Spinal cord (tissue), 10 donors: Measurements from ENCODE around the gene SLC44A4. TPM values are rescaled to one million over a fixed set of nuclear protein-coding genes. Genes with fewer than 3 reads are reported as not detected.

Source experiments
- DNase-seq, 6 donors: peaks; one replicate each; pipeline versions ENCODE4 v3.0.0 to v3.0.0-alpha.2; 2013 to 2015; ENCODE audit warnings: low spot score in 6 of 6, low read depth in 4 of 6
- H3K27ac ChIP-seq: one replicate; pipeline ENCODE4 v1.5.1; 2013; ENCODE audit warnings: low read depth, low read length, control low read depth
- H3K27me3 ChIP-seq: one replicate; pipeline ENCODE4 v1.6.1; 2013; ENCODE audit warnings: low read length; ENCODE audit not compliant: control insufficient read depth, insufficient read depth
- H3K36me3 ChIP-seq: one replicate; pipeline ENCODE4 v1.6.1; 2013; ENCODE audit warnings: low read length; ENCODE audit not compliant: control insufficient read depth, insufficient read depth
- H3K4me1 ChIP-seq: one replicate; pipeline ENCODE4 v1.6.1; 2013; ENCODE audit warnings: low read length; ENCODE audit not compliant: control insufficient read depth, insufficient read depth
- H3K4me3 ChIP-seq: one replicate; pipeline ENCODE4 v1.5.1; 2013; ENCODE audit warnings: low read depth, low read length, control low read depth
- H3K9me3 ChIP-seq: one replicate; pipeline ENCODE4 v1.6.1; 2013; ENCODE audit warnings: low read length; ENCODE audit not compliant: control insufficient read depth, insufficient read depth
- WGBS: methylation state at CpG from one replicate; pipeline ENCODE4 v1.1.5; 2013; ENCODE audit warnings: missing lambda C conversion rate; ENCODE audit not compliant: insufficient coverage; 5-methylcytosine and 5-hydroxymethylcytosine counted together
- polyA plus RNA-seq, 2 donors: library from polyadenylated mRNA; unstranded; fragments of 120-200 nt; gene quantifications; one replicate each; pipeline ENCODE4 v1.2.1, GENCODE V29; 2013; ENCODE audit not compliant: insufficient read length in 2 of 2
- total RNA-seq, 2 donors: library from RNA; depleted of rRNA in 1 of 2; stranded (reverse); fragments of 120-200 nt in 1 of 2; fragments of >200 nt in 1 of 2; gene quantifications; one replicate each; pipeline versions ENCODE4 v1.2.3 to v1.2.4, GENCODE V29; 2013 to 2014
- donor health status: healthy.

SLC44A4 gene
- total and polyA plus RNA-seq, 4 donors: 0.20 to 1.1 (median 0.77) TPM

DNA sequence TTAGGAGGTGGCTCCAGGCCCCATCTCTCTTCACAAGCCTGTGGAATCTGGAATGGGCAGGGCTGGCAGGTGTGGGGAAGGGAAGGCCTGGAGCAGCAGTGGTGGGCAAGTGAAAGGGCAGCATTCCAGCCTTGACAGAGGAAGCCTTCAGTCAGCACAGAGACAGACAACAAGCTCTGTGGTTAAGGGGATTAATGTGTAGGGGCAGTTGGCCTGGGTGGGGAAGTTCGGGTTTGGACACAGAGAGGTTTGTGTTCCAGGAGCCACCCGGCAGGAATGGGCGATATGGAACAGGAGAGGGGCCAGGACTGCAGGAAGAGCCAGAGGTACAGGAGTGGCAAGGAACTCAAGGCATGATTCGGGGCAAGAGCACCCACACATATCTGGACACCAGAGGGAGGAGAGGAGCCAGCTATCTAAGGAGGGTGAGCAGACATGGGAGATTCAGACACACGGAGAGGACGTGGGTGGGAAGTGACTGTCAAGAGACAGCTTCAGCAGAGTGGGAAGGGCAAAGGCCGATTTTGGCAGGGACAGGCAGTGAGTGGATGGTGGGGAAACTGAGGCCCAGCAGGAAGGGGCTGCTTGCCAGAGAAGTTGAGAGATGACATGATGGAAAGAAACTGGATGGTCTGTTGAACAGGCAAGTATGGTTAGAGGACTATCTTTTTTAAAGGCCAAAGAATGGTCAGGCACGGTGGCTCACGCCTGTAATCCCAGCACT is 2.5 kb upstream of the SLC44A4 start:
- Histone ChIP-seq H3K4me3 (no peak overlapping the region), H3K27me3 (no peaks in the 10 kb centered on the region), H3K36me3 (peaks cover 73% of the 10 kb centered on the region), H3K9me3 (no peaks in the 10 kb centered on the region), H3K27ac (no peak overlapping the region), H3K4me1 (no peaks in the 10 kb centered on the region)
- no peak for DNase-seq
- 90% methylated on average over 7 of the region's 9 CpGs for WGBS

DNA sequence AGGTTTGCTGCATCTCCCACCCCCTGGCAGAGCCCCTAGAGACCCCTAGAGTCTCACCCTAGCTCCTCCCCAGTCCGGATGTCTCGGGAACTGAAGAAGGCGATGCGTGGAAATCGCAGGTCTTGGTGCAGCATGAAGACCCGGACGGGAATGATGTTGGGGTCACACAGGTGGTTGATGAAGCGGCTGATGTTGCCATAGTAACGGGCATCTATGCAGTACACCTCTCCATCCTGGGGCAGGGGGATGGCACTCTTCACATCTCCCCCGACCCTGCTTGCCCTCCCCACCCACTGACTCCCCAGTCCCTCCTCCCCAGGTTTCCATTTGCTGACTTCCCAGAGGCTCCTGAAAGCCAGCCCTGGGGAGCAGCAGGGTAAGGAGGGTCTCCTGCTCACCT is 1.8 kb upstream of the SLC44A4 start:
- 100% methylated on average over 1 of the region's 10 CpGs for WGBS

DNA sequence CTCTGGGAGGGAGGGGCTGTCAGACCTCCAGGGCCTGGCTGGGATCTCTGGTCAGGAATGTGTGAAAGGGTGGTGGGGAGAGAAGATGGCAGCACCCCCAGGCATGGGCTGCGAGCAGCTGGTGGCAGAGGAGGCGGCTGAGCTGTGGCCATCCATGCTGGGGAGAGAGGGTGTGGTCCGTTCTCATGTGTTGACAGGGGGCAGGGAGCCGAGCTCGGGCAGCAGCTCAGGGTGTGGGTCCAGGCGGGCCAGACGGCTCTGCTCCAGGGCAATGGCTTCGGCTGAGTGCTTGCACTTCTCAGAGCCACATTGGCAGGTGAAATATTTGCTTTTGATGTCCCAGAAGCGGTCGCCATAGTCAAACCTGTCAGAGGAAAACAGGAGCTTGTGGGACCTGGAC is 1.1 kb upstream of the SLC44A4 start:
- WGBS: 83% methylated on average over 10 of the region's 10 CpGs
- H3K4me1 ChIP-seq: no peaks in the 10 kb centered on the region
- DNase-seq: no peak
- no peak overlapping the region for H3K4me3 ChIP-seq
- no peaks in the 10 kb centered on the region for H3K9me3 ChIP-seq
- no peak overlapping the region for H3K27ac ChIP-seq
- H3K36me3 ChIP-seq: peaks cover 60% of the 10 kb centered on the region
- H3K27me3 ChIP-seq: no peaks in the 10 kb centered on the region

More for the DNA sequence above, 1.8 kb upstream of the SLC44A4 start:
- H3K4me1 ChIP-seq: no peaks in the 10 kb centered on the region
- no peak overlapping the region for H3K4me3 ChIP-seq
- no peak for DNase-seq
- no peaks in the 10 kb centered on the region for H3K9me3 ChIP-seq
- H3K36me3 ChIP-seq: peaks cover 67% of the 10 kb centered on the region
- H3K27me3 ChIP-seq: no peaks in the 10 kb centered on the region
- no peak overlapping the region for H3K27ac ChIP-seq

DNA sequence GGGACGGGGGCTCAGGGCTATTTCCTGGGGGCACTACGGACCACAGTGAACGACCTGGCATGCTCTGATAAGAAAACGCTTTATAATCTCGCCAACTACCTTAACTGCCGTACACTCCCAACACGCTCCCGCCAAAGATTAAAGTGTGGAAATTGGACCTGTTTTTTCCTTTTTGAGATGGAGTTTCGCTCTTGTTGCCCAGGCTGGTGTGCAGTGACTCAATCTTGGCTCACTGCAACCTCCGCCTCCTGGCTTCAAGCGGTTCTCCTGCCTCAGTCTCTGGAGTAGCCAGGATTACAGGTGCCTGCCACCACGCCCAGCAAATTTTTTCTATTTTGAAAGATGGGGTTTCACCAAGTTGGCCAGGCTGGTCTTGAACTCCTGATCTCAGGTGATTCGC is 346 bp upstream of the SLC44A4 start:
- Histone ChIP-seq H3K36me3 (peaks cover 52% of the 10 kb centered on the region), H3K27ac (no peak overlapping the region), H3K4me1 (no peaks in the 10 kb centered on the region), H3K27me3 (no peaks in the 10 kb centered on the region), H3K9me3 (no peaks in the 10 kb centered on the region), H3K4me3 (no peak overlapping the region)
- 70% methylated on average over 10 of the region's 13 CpGs for WGBS
- no peak for DNase-seq

DNA sequence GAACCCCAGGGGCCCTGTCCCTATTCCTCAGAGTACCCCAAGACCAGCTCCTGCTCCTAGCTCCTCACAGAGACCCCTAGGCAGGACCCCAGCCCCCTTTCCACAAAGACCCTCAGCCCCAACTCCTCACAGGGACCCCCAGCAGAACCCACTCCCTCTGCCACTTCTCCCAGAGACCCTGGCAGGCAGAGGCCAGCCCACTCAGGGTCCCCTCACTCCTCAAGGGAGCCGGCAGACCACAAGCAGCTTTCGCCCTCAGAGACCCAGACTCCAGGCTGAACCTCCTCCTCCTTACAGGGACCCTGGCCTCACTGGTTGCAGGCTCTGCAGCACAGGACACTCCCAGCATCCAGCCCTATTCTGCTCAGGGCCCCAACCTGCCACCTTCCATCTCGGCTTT is 575 bp downstream of the SLC44A4 start:
- Histone ChIP-seq H3K4me1 (no peaks in the 10 kb centered on the region), H3K4me3 (no peak overlapping the region), H3K36me3 (peaks cover 44% of the 10 kb centered on the region), H3K27me3 (no peaks in the 10 kb centered on the region), H3K9me3 (no peaks in the 10 kb centered on the region), H3K27ac (no peak overlapping the region)
- no peak for DNase-seq
- 61% methylated on average over 3 of the region's 3 CpGs for WGBS

DNA sequence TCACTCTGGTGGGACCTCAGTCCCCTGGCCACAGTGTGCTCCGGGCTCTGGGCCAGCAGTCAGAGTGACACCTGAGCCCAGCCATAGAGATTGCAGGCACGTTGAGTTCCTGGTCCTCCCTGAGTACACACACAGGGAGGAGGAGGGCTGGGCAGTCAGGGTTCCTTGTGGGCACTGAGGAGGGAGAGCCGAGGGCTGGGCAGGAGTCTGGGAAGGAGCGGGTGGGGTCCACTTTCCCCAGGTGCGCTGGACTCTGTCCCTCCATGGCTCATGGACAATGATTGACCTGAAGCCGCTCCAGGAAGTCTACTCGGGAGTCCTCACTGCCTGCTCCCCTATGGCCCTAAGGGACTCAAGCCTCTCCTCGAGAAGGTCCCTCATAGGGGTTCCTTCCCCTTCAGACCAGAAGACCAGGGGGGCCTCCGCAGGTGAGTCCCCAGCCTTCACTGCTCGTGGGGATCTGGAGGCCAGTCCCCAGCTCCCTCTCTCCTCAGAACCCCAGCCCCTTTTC is 1.1 kb downstream of the SLC44A4 start:
- H3K4me3 ChIP-seq: no peak overlapping the region
- H3K9me3 ChIP-seq: no peaks in the 10 kb centered on the region
- no peak for DNase-seq
- H3K4me1 ChIP-seq: no peaks in the 10 kb centered on the region
- H3K36me3 ChIP-seq: peaks cover 39% of the 10 kb centered on the region
- no peak overlapping the region for H3K27ac ChIP-seq
- WGBS: 74% methylated on average over 9 of the region's 10 CpGs
- H3K27me3 ChIP-seq: no peaks in the 10 kb centered on the region

DNA sequence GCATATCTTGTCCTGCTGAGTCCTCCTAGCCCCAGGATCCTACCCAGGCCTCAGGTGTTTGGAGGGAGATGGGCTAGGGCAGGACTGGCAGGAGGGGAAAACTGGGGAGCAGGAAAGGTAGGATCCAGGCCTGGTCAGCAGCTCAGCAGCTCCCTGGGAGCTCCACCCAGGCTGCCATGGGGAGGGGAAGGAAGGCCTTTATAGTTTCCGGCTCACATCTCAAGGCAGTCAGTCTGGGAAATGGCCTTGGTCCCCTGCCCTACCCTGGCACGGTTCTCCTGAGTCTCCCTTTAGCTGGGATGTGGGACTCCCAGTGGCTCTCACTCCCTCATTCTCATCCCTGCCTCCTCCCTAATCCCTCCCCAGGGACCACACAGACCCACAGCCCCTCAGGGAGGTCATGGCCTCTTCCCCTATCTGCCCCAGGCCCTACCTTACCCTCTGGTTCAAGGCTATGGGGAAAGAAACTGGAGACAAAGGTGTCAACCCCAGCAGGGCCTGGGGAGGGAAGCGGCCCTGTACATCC is 1.6 kb downstream of the SLC44A4 start:
- H3K4me3 ChIP-seq: no peak overlapping the region
- no peak overlapping the region for H3K27ac ChIP-seq
- H3K36me3 ChIP-seq: peaks cover 33% of the 10 kb centered on the region
- no peaks in the 10 kb centered on the region for H3K27me3 ChIP-seq
- H3K9me3 ChIP-seq: no peaks in the 10 kb centered on the region
- 54% methylated on average over 3 of the region's 3 CpGs for WGBS
- H3K4me1 ChIP-seq: no peaks in the 10 kb centered on the region
- no peak for DNase-seq

DNA sequence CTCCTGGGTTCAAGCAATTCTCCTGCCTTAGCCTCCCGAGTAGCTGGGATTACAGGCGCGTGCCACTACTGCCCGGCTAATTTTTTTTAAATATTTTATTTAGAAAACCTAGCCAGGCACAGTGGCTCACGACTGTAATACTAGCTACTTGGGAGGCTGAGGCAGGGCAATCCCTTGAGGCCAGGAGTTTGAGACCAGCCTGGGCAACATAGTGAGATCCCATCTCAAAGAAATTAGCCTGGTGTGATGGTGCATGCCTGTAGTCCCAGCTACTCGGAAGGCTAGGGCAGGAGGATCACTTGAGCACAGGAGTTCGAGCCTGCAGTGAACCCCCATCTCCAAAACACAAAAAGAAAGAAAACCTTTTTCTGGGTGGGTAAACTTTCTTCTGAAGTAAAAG is 2.4 kb downstream of the SLC44A4 start:
- DNase-seq: no peak
- Histone ChIP-seq H3K4me1 (no peaks in the 10 kb centered on the region), H3K27me3 (no peaks in the 10 kb centered on the region), H3K9me3 (no peaks in the 10 kb centered on the region), H3K27ac (no peak overlapping the region), H3K4me3 (no peak overlapping the region), H3K36me3 (peaks cover 27% of the 10 kb centered on the region)
- WGBS: 80% methylated on average over 1 of the region's 7 CpGs

DNA sequence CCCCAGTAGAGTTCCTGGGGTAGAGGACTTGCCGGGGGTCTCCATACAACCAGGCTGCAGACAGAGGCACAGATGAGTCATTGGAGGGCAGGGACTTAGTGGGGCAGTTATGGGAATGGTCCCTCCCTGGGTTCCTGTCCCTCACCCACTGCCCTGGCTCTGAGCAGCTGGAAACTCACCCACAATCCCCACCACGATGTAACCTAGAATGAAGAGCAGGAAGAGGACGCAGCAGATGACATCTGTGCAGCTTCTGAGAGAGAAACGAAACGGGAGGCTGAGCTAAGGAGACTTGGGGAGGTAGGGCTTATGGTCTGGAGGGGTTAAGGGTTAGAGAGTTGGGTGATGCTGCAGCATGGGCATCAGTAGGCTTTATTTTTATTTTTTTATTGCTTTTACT is 2.9 kb downstream of the SLC44A4 start:
- no peak overlapping the region for H3K27ac ChIP-seq
- no peaks in the 10 kb centered on the region for H3K4me1 ChIP-seq
- no peak for DNase-seq
- no peaks in the 10 kb centered on the region for H3K9me3 ChIP-seq
- H3K4me3 ChIP-seq: no peak overlapping the region
- WGBS: 69% methylated on average over 3 of the region's 5 CpGs
- no peaks in the 10 kb centered on the region for H3K27me3 ChIP-seq
- peaks cover 22% of the 10 kb centered on the region for H3K36me3 ChIP-seq
